DOHH2 (cell line): ENCODE data around the gene CEMIP.

Source experiments
- CTCF ChIP-seq: fragments of 200-600 bp; sonication (generic); IDR thresholded peaks from one replicate; pipeline ENCODE4 v1.5.1; 2014; ENCODE audit warnings: antibody characterized with exemption, mild to moderate bottlenecking, low read depth, low read length; ENCODE audit not compliant: poor library complexity, severe bottlenecking
- EZH2phosphoT487 ChIP-seq: fragments of 200-600 bp; sonication (generic); IDR thresholded peaks from 2 replicates; pipeline ENCODE4 v1.6.1; 2017; ENCODE audit warnings: borderline replicate concordance, mild to moderate bottlenecking, antibody characterized with exemption, low read length, moderate library complexity, mixed read lengths

GRCh38 chr15:80839764-80840130, 60.6 kb downstream of the CEMIP start:
- TF ChIP-seq CTCF (no peak), EZH2phosphoT487 (no peak)
